ENCODE data around the gene TMEM143.

DNA sequence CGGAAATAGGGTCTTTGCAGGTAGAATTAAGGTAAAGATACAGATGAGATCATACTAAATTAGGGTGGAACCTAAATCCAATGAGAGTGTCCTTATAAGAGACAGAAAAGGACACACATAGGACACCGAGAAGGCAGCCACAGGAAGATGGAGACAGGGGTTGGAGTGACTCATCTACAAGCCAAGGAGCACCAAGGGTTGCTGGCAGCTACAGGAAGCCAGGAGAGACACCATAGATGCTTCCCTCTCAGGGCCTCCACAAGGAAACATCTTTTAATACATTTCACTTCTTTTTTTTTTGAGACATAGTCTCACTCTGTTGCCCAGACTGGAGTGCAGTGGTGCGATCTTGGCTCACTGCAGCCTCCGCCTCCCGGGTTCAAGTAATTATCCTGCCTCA lies 10.1 kb downstream of the TMEM143 start:
- TF ChIP-seq POLR2A (IDR thresholded peaks at IDR 0.05; ENCODE audit: low read depth, low read length) (no peak), POLR2AphosphoS5 (IDR thresholded peaks at IDR 0.05; ENCODE audit: insufficient read depth, low read depth, low read length) (no peak), JUN (IDR thresholded peaks at IDR 0.05; ENCODE audit: borderline replicate concordance, insufficient read depth, insufficient read length, low read depth) (no peak), MYC (IDR thresholded peaks at IDR 0.05; ENCODE audit: low read depth, low read length) (no peak), EZH2 (IDR thresholded peaks at IDR 0.05; ENCODE audit: borderline replicate concordance, low read depth, low read length, severe bottlenecking) (no peak)
- TF ChIP-seq, protein P1, sequence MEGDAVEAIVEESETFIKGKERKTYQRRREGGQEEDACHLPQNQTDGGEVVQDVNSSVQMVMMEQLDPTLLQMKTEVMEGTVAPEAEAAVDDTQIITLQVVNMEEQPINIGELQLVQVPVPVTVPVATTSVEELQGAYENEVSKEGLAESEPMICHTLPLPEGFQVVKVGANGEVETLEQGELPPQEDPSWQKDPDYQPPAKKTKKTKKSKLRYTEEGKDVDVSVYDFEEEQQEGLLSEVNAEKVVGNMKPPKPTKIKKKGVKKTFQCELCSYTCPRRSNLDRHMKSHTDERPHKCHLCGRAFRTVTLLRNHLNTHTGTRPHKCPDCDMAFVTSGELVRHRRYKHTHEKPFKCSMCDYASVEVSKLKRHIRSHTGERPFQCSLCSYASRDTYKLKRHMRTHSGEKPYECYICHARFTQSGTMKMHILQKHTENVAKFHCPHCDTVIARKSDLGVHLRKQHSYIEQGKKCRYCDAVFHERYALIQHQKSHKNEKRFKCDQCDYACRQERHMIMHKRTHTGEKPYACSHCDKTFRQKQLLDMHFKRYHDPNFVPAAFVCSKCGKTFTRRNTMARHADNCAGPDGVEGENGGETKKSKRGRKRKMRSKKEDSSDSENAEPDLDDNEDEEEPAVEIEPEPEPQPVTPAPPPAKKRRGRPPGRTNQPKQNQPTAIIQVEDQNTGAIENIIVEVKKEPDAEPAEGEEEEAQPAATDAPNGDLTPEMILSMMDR (IDR thresholded peaks at IDR 0.05; ENCODE audit: extremely low read depth in 1 of 2, insufficient read depth in 1 of 2, low read depth in 1 of 2, low read length in 2 of 2) = no peak
- TF ChIP-seq, protein P2, sequence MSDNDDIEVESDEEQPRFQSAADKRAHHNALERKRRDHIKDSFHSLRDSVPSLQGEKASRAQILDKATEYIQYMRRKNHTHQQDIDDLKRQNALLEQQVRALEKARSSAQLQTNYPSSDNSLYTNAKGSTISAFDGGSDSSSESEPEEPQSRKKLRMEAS (IDR thresholded peaks at IDR 0.05; ENCODE audit: insufficient read depth, insufficient read length) = no peak
